Nephron progenitor cell (in vitro differentiated cells): ENCODE data around the gene ENTPD5.
A peak's percentile ranks its signal among the peaks of the same experiment; 100 is the strongest.

Source experiments
- DNase-seq: peaks from one replicate; pipeline ENCODE4 v3.0.0; 2021
- H3K27ac Mint-ChIP-seq: 2 replicates; pipeline ENCODE4 v1.8.0; 2021; ENCODE audit warnings: mild to moderate bottlenecking, moderate library complexity, mixed read lengths
- H3K27me3 Mint-ChIP-seq: 2 replicates; pipeline ENCODE4 v1.8.0; 2021; ENCODE audit warnings: mild to moderate bottlenecking, low read depth, mixed read lengths; ENCODE audit not compliant: poor library complexity
- H3K36me3 Mint-ChIP-seq: 2 replicates; pipeline ENCODE4 v1.8.0; 2021; ENCODE audit warnings: low read depth, mixed read lengths
- H3K4me1 Mint-ChIP-seq: 2 replicates; pipeline ENCODE4 v1.8.0; 2021; ENCODE audit warnings: mixed read lengths
- H3K4me3 Mint-ChIP-seq: 2 replicates; pipeline ENCODE4 v1.8.0; 2021; ENCODE audit warnings: mild to moderate bottlenecking, moderate library complexity, mixed read lengths
- H3K9me3 Mint-ChIP-seq: 2 replicates; pipeline ENCODE4 v1.8.0; 2021; ENCODE audit warnings: mild to moderate bottlenecking, moderate library complexity, mixed read lengths
- TF ChIP-seq, protein P1 (sequence below): fragments of 200-600 bp; sonication (generic); IDR thresholded peaks from 2 replicates; pipeline ENCODE4 v1.5.0; 2021; ENCODE audit warnings: antibody characterized with exemption

ENTPD5 gene

DNA sequence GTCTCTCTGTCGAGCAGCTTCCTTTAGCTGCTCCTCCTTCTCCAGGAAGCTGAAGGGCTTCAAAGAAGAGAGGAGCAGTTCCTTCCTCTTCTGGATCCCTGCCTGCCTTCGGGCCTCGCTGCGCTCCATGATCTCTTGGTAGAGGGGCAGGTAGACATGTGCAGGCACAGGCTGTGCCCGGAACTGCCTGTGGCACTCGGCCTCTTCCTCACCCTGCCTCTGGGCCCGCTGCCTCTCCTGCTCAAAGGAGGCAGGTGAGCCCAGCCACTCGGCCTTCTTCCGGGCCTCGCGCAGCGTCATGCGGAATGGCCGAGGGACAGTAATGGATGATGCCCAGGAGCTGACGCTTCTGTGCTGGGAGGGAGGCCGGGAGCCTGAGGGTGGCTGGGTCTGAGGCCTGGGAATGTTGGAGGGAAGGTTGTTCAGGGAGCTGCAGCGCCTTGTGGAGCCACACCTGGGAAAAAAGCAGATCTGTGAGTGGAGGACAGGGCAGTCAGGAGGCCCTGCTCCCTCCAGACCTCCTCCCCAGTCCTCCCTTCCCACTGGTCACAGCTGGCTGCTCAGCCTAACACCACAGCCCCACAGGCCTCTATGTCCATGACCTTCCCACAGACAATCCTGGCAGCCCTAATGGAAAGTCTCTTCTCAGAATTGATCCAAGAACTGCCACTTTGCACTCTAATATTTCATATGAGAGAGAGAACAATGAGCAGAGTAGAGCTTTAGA is 74.5 kb downstream of the ENTPD5 start:
- peaks cover 18% of the 10 kb centered on the region for H3K27me3 Mint-ChIP-seq
- no peak overlapping the region for H3K4me3 Mint-ChIP-seq
- DNase-seq = no peak
- peaks cover 9% of the 10 kb centered on the region for H3K4me1 Mint-ChIP-seq
- TF ChIP-seq, protein P1, sequence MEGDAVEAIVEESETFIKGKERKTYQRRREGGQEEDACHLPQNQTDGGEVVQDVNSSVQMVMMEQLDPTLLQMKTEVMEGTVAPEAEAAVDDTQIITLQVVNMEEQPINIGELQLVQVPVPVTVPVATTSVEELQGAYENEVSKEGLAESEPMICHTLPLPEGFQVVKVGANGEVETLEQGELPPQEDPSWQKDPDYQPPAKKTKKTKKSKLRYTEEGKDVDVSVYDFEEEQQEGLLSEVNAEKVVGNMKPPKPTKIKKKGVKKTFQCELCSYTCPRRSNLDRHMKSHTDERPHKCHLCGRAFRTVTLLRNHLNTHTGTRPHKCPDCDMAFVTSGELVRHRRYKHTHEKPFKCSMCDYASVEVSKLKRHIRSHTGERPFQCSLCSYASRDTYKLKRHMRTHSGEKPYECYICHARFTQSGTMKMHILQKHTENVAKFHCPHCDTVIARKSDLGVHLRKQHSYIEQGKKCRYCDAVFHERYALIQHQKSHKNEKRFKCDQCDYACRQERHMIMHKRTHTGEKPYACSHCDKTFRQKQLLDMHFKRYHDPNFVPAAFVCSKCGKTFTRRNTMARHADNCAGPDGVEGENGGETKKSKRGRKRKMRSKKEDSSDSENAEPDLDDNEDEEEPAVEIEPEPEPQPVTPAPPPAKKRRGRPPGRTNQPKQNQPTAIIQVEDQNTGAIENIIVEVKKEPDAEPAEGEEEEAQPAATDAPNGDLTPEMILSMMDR = no peak
- H3K9me3 Mint-ChIP-seq = no peaks in the 10 kb centered on the region
- H3K27ac Mint-ChIP-seq = no peak overlapping the region
- no peaks in the 10 kb centered on the region for H3K36me3 Mint-ChIP-seq

DNA sequence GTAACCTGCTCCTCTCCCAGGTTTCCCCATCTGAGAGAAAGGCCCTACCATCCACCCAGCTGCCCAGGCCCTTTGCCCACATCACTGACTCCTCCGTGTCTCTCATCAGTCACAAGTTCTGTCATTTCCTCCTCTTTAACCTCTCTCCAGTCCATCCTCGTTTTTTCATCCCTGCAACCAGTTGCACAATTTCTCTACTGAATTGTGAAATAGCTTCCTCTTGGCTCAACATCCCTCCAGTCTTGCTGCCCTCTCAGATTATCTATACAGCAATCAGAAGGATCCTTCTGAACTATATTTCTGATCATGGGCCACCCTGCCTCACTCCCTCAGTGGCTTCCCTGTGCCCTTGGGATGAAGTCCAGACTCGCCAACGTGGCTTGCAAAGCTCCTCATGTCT is 76.0 kb downstream of the ENTPD5 start:
- Mint-ChIP-seq H3K36me3 (no peaks in the 10 kb centered on the region), H3K27me3 (peaks cover 14% of the 10 kb centered on the region), H3K9me3 (no peaks in the 10 kb centered on the region), H3K4me1 (peaks cover 8% of the 10 kb centered on the region), H3K27ac (peak overlapping the region; percentile 1), H3K4me3 (no peak overlapping the region)
- TF ChIP-seq, protein P1 = no peak
- no peak for DNase-seq

DNA sequence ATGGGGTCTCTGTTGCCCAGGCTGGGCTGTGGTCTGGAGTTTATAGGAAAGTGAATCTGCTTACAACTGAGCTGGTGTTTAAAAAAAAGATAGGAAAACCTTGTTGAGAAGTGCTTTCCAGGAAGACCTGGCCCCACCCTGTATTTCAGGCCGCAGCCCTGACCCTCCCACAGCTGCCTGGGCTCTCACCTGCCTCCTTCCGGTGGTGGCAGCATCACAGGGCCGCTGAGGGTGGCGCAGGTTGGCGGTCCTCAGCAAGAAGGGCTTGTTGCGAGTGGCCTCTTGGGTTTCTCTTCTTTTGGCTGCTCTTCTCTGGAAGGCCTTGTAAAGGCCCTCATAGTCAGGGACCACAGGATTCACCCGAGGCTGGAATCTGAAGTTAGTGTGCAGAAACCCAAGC is 76.9 kb downstream of the ENTPD5 start:
- Mint-ChIP-seq H3K27me3 (peaks cover 8% of the 10 kb centered on the region), H3K27ac (no peak overlapping the region), H3K4me1 (peaks cover 8% of the 10 kb centered on the region), H3K36me3 (no peaks in the 10 kb centered on the region), H3K4me3 (no peak overlapping the region), H3K9me3 (no peaks in the 10 kb centered on the region)
- TF ChIP-seq, protein P1 = no peak
- no peak for DNase-seq

DNA sequence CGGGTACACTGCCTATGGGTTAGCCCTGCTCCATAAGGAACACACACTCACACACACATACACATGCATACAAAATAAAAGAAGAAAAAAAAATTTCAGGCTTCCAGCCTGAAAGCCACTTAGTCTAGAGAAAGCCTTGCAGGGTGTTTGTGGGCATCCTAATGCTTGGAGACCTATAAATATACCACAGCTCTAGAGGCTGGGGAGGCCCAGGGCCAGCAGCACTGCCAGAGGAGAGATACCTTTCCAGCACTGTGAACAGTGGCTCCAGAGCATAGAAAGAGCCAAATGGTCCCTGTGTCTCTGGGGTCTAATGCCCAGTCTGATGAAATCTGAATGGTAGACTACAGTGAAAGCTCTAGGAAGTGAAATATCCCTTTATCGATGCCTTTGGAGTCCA is 82.1 kb downstream of the ENTPD5 start:
- Mint-ChIP-seq H3K27ac (no peak overlapping the region), H3K4me1 (peaks cover 12% of the 10 kb centered on the region), H3K9me3 (no peaks in the 10 kb centered on the region), H3K36me3 (peaks cover 22% of the 10 kb centered on the region), H3K4me3 (no peak overlapping the region), H3K27me3 (no peaks in the 10 kb centered on the region)
- TF ChIP-seq, protein P1 = no peak
- DNase-seq = no peak

DNA sequence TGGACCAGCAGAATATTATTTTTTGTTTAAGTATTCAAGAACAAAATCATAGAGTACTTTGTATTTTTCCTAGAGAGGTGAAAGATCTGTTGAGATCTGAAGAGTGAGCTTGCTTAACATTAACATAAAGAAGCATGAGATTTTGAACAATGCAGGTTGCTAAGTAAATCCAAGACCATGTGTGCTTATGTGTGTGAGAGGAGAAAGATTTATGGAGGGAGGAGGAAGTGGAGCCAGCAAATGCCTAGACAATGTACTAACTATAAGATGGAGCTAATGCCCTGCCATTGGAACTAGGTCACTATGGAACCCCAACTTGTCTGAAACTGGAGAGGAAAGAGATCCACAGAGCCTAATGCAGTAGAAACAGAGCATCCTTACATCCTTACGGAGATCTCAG is 82.5 kb downstream of the ENTPD5 start:
- no peak overlapping the region for H3K4me3 Mint-ChIP-seq
- no peaks in the 10 kb centered on the region for H3K9me3 Mint-ChIP-seq
- no peak overlapping the region for H3K27ac Mint-ChIP-seq
- TF ChIP-seq, protein P1 = no peak
- peaks cover 12% of the 10 kb centered on the region for H3K4me1 Mint-ChIP-seq
- DNase-seq = no peak
- no peaks in the 10 kb centered on the region for H3K27me3 Mint-ChIP-seq
- peaks cover 27% of the 10 kb centered on the region for H3K36me3 Mint-ChIP-seq

DNA sequence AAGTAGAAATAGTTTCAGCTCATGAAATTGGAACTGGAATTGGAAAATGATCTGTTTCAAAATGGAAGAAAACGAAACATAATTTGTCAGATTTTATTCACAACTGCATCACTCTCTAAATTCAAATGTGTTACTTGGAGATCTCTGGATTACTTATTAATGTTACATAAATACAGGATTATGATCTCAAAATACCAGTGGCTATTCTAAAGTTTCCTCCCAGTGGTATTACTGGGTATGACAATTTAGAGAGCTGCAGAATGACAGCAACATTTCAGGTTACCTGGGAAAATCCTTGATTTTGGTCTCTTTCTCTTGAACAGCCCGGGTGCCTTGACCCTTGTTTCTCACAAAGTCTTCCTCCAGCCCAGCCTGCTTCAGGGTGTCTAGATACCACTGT is 83.4 kb downstream of the ENTPD5 start:
- no peak for DNase-seq
- no peak overlapping the region for H3K27ac Mint-ChIP-seq
- no peak overlapping the region for H3K4me3 Mint-ChIP-seq
- peaks cover 12% of the 10 kb centered on the region for H3K4me1 Mint-ChIP-seq
- TF ChIP-seq, protein P1 = peak; percentile 24
- peaks cover 34% of the 10 kb centered on the region for H3K36me3 Mint-ChIP-seq
- no peaks in the 10 kb centered on the region for H3K27me3 Mint-ChIP-seq
- H3K9me3 Mint-ChIP-seq = no peaks in the 10 kb centered on the region
